ENCODE data around the gene HECTD4. TPM values are rescaled to one million over a fixed set of nuclear protein-coding genes. Genes with fewer than 3 reads are reported as not detected.

HECTD4 gene
- total and polyA plus RNA-seq, 11 donors, result 6.3 to 30.7 (median 23.1) TPM

GRCh38 chr12:112361271-112361670 is 21.0 kb downstream of the HECTD4 start:
- no peak overlapping the region for H3K4me3 ChIP-seq
- no peaks in the 10 kb centered on the region for H3K27me3 ChIP-seq
- DNase-seq (no peak), ATAC-seq (no peak)
- no peaks in the 10 kb centered on the region for H3K4me1 ChIP-seq
- H3K36me3 ChIP-seq, result no peaks in the 10 kb centered on the region
- no peak overlapping the region for H3K27ac ChIP-seq
- 93 to 97% (median 96%) methylated on average over 4 of the region's 4 CpGs for WGBS, 4 donors
- TF ChIP-seq CTCF (IDR thresholded peaks at IDR 0.05), result no peak
- TF ChIP-seq POLR2A (IDR thresholded peaks at IDR 0.05), result no peak
- intact Hi-C loops (cut with DNase I), result loop anchor here in 1 of 10 donors (5.0 kb wide), 1 partner anchor 34 kb away; no protein-coding TSS in a partner anchor
- H3K9me3 ChIP-seq, result no peaks in the 10 kb centered on the region

GRCh38 chr12:112359290-112359689 is 22.9 kb downstream of the HECTD4 start:
- TF ChIP-seq POLR2A (IDR thresholded peaks at IDR 0.05) (no peak), CTCF (IDR thresholded peaks at IDR 0.05) (no peak)
- ATAC-seq (no peak), DNase-seq (no peak)
- intact Hi-C loops (cut with DNase I), result no loop called here
- Histone ChIP-seq H3K27ac (no peak overlapping the region), H3K9me3 (no peaks in the 10 kb centered on the region), H3K27me3 (no peaks in the 10 kb centered on the region), H3K4me3 (no peak overlapping the region), H3K36me3 (no peaks in the 10 kb centered on the region), H3K4me1 (peaks cover 0 to 1% (median 0%) of the 10 kb centered on the region in 12 donors)
- 92 to 96% (median 96%) methylated on average over 4 of the region's 4 CpGs for WGBS, 4 donors

- intact Hi-C loops (cut with DNase I), result no loop called here
- no peak overlapping the region for H3K27ac ChIP-seq
- WGBS, 4 donors, result 48 to 72% (median 68%) methylated on average over 2 of the region's 2 CpGs
These were observed 25.0 kb downstream of the HECTD4 start for GRCh38 chr12:112357214-112357613.

GRCh38 chr12:112354399-112354798 is 27.8 kb downstream of the HECTD4 start:
- H3K4me3 ChIP-seq, result no peak overlapping the region
- no peaks in the 10 kb centered on the region for H3K9me3 ChIP-seq
- intact Hi-C loops (cut with DNase I), result no loop called here
- H3K4me1 ChIP-seq, result peaks cover 0 to 30% (median 15%) of the 10 kb centered on the region in 12 donors
- H3K27ac ChIP-seq, result no peak overlapping the region
- no peaks in the 10 kb centered on the region for H3K36me3 ChIP-seq
- TF ChIP-seq CTCF (IDR thresholded peaks at IDR 0.05) (no peak), POLR2A (IDR thresholded peaks at IDR 0.05) (no peak)
- no peaks in the 10 kb centered on the region for H3K27me3 ChIP-seq
- WGBS, 4 donors, result 89 to 97% (median 90%) methylated on average over 4 of the region's 4 CpGs
- DNase-seq (no peak), ATAC-seq (no peak)

More at GRCh38 chr12:112357214-112357613, 25.0 kb downstream of the HECTD4 start:
- TF ChIP-seq CTCF (IDR thresholded peaks at IDR 0.05) (no peak), POLR2A (IDR thresholded peaks at IDR 0.05) (no peak)
- H3K4me1 ChIP-seq, result peaks cover 0 to 12% (median 1%) of the 10 kb centered on the region in 12 donors
- no peaks in the 10 kb centered on the region for H3K27me3 ChIP-seq
- no peak overlapping the region for H3K4me3 ChIP-seq
- H3K36me3 ChIP-seq, result no peaks in the 10 kb centered on the region
- DNase-seq, result no peak
- no peaks in the 10 kb centered on the region for H3K9me3 ChIP-seq
- no peak for ATAC-seq
